ENCODE measurements around the gene ENPP3.

DNA sequence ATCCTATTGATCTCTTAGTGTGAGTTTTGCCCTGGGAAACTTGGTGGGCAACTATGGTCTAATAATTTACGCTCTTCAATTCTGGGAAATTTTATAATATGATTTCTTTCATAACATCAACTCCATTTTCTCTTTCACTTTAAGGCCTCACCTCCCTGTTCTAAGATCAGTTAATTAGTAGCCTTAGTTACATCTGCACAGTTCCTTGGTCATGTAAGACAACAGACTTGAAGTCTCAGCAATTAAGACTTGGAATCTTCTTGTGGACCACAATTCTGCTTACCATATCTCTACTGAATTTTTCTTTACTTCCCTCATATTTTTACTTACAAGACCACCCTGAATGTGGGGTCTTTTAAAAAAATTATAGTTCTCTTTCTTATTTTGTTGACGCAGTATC, 8.7 kb downstream of the ENPP3 start:
- TF ChIP-seq, protein P1, sequence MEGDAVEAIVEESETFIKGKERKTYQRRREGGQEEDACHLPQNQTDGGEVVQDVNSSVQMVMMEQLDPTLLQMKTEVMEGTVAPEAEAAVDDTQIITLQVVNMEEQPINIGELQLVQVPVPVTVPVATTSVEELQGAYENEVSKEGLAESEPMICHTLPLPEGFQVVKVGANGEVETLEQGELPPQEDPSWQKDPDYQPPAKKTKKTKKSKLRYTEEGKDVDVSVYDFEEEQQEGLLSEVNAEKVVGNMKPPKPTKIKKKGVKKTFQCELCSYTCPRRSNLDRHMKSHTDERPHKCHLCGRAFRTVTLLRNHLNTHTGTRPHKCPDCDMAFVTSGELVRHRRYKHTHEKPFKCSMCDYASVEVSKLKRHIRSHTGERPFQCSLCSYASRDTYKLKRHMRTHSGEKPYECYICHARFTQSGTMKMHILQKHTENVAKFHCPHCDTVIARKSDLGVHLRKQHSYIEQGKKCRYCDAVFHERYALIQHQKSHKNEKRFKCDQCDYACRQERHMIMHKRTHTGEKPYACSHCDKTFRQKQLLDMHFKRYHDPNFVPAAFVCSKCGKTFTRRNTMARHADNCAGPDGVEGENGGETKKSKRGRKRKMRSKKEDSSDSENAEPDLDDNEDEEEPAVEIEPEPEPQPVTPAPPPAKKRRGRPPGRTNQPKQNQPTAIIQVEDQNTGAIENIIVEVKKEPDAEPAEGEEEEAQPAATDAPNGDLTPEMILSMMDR (IDR thresholded peaks at IDR 0.05) = no peak
- TF ChIP-seq EZH2 (IDR thresholded peaks at IDR 0.05) (no peak), EZH2phosphoT487 (IDR thresholded peaks at IDR 0.05) (no peak)

Measured in neural progenitor cell (in vitro differentiated cells).